H1 (cell line): ENCODE results near the gene PEAK1. TPM values are rescaled to one million over a fixed set of nuclear protein-coding genes. Genes with fewer than 3 reads are reported as not detected.

ENCODE experiments used
- POU5F1 ChIP-seq: IDR thresholded peaks from 2 replicates; pipeline ENCODE4 v1.6.1; 2011; ENCODE audit warnings: low read depth, mild to moderate bottlenecking, low read length, moderate library complexity
- polyA plus RNA-seq, 7 experiments: library from polyadenylated mRNA; depleted of rRNA in 3 of 7; stranded (reverse) in 5 of 7; unstranded in 2 of 7; fragments of >200 nt in 5 of 7; fragments of 200-250 nt in 2 of 7; gene quantifications; 1 replicate in 5 of 7; 2 replicates in 1 of 7; 4 replicates in 1 of 7; pipeline versions ENCODE4 v1.2.1 to v1.2.3, GENCODE V29; 2011 to 2013; ENCODE audit warnings: missing spikeins in 2 of 7, mixed read lengths in 2 of 7
- total RNA-seq: library from RNA; stranded (reverse); fragmentation: NEBNext Ultra II Directional; extraction: Animal tissue kit (Norgen Biotek cat#: 25700); gene quantifications from 2 replicates; pipeline ENCODE4 v1.2.1, GENCODE V29; 2021

PEAK1 gene
- total and polyA plus RNA-seq, 2 of the 8 experiments (the other 6 are each of a cell fraction or from before 2014, with no cell fraction given), result 8.8 to 44.8 TPM

DNA sequence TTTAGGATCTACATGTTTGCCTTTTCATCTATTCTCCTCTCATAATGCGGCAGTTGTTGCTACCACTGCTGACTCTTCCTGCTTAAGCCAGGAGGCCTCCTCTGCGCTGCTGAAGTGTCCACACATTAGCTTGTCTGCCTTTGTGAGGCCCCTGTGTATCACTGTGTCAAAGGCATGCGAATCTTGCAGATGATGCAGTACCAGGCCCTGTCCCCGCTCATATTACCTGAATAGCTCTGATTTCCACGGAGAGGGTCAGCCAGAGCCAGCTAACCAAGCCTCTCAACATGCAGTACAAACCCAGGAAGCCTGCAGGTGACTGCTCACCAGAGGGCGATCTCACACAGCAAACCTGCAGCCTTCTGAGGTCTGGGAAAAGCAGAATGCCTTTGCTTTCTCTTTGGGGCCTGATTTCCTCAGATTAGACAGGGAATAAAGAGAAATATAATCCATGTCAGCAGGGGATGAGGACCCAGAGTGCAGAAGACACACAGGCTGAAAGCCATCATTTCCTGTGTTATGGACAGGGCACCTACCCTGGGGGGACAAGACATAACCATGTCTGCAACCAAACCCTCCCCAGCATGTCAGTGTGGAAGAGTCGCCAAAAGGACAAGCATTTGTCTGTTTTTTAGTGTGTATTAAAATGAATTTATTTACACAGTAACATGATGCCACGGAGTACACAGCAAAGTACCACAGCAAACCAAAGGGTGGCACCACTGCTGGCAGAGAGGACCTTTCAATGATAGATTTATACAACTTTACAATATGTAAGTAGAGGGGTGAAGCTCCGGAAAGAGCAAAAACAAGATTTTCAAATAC, 312.2 kb downstream of the PEAK1 start (continued):
- no peak for TF ChIP-seq POU5F1
